Mesendoderm (in vitro differentiated cells): ENCODE measurements around the gene AP4E1.

ENCODE experiments used
- DNase-seq: peaks from one replicate; pipeline ENCODE4 v3.0.0; 2013
- H2AK5ac ChIP-seq: 2 replicates; pipeline ENCODE4 v1.6.1; 2013; ENCODE audit warnings: low read length, inconsistent platforms
- H2BK120ac ChIP-seq: 2 replicates; pipeline ENCODE4 v1.6.1; 2013; ENCODE audit warnings: low read depth, mild to moderate bottlenecking, low read length, moderate library complexity, mixed read lengths
- H2BK15ac ChIP-seq: replicated peaks from 2 replicates; pipeline ENCODE4 v1.6.1; 2013; ENCODE audit warnings: low read depth, mild to moderate bottlenecking, moderate library complexity
- H2BK5ac ChIP-seq: 2 replicates; pipeline ENCODE4 v1.6.1; 2013; ENCODE audit warnings: low read length, inconsistent platforms
- H3K18ac ChIP-seq: 2 replicates; pipeline ENCODE4 v1.6.1; 2013; ENCODE audit warnings: mild to moderate bottlenecking, low read length, mixed read lengths
- H3K23ac ChIP-seq: one replicate; pipeline ENCODE4 v1.6.1; 2013; ENCODE audit warnings: low read length
- H3K27ac ChIP-seq: 2 replicates; pipeline ENCODE4 v1.5.1; 2013; ENCODE audit warnings: low read depth, mild to moderate bottlenecking, inconsistent platforms, low read length, moderate library complexity
- H3K27me3 ChIP-seq: 2 replicates; pipeline ENCODE4 v1.6.1; 2013; ENCODE audit warnings: low read length, control low read depth, mild to moderate bottlenecking, inconsistent platforms; ENCODE audit not compliant: insufficient read depth, poor library complexity
- H3K36me3 ChIP-seq: 2 replicates; pipeline ENCODE4 v1.6.1; 2013; ENCODE audit warnings: low read length, inconsistent platforms; ENCODE audit not compliant: control insufficient read depth, insufficient read depth
- H3K4ac ChIP-seq: one replicate; pipeline ENCODE4 v1.6.1; 2013; ENCODE audit warnings: low read depth, mild to moderate bottlenecking, low read length, moderate library complexity
- H3K4me1 ChIP-seq: 2 replicates; pipeline ENCODE4 v1.6.1; 2013; ENCODE audit warnings: low read depth, low read length, inconsistent platforms; ENCODE audit not compliant: control insufficient read depth
- H3K4me2 ChIP-seq: 2 replicates; pipeline ENCODE4 v1.6.1; 2013; ENCODE audit warnings: low read length
- H3K4me3 ChIP-seq: 2 replicates; pipeline ENCODE4 v1.5.1; 2013; ENCODE audit warnings: mild to moderate bottlenecking, low read length
- H3K56ac ChIP-seq: one replicate; pipeline ENCODE4 v1.6.1; 2013; ENCODE audit warnings: low read length
- H3K79me1 ChIP-seq: 2 replicates; pipeline ENCODE4 v1.6.1; 2013; ENCODE audit warnings: low read length, inconsistent platforms
- H3K79me2 ChIP-seq: 2 replicates; pipeline ENCODE4 v1.6.1; 2013; ENCODE audit warnings: mild to moderate bottlenecking, low read length; ENCODE audit not compliant: control insufficient read depth, insufficient read depth
- H3K9ac ChIP-seq: 2 replicates; pipeline ENCODE4 v1.6.1; 2013; ENCODE audit warnings: low read length, inconsistent platforms
- H4K5ac ChIP-seq: one replicate; pipeline ENCODE4 v1.6.1; 2013; ENCODE audit warnings: low read length
- H4K8ac ChIP-seq: one replicate; pipeline ENCODE4 v1.6.1; 2013; ENCODE audit warnings: low read depth, mild to moderate bottlenecking, control low read depth, low read length, moderate library complexity
- WGBS: extraction: QIAGEN DNeasy Blood & Tissue Kit; methylation state at CpG from one replicate; pipeline ENCODE4 v1.1.7; 2013; ENCODE audit warnings: low lambda C conversion rate, missing lambda C conversion rate; ENCODE audit not compliant: insufficient coverage; ENCODE audit errors: extremely low coverage; 5-methylcytosine and 5-hydroxymethylcytosine counted together

Gene AP4E1

GRCh38 chr15:50879016-50879617 lies 29.4 kb upstream of the AP4E1 start:
- no peak overlapping the region for H3K4me2 ChIP-seq
- no peak for DNase-seq
- no peak overlapping the region for H3K27ac ChIP-seq

GRCh38 chr15:50880206-50880605 lies 28.3 kb upstream of the AP4E1 start:
- no peak overlapping the region for H3K18ac ChIP-seq
- H3K4me3 ChIP-seq, result no peak overlapping the region
- H4K8ac ChIP-seq, result no peak overlapping the region
- H3K79me1 ChIP-seq, result no peaks in the 10 kb centered on the region
- no peak overlapping the region for H2BK120ac ChIP-seq
- H3K4me2 ChIP-seq, result no peak overlapping the region
- no peak overlapping the region for H4K5ac ChIP-seq
- H3K56ac ChIP-seq, result no peak overlapping the region
- no peak for DNase-seq
- no peak overlapping the region for H2BK15ac ChIP-seq
- no peaks in the 10 kb centered on the region for H3K79me2 ChIP-seq
- H3K9ac ChIP-seq, result no peak overlapping the region
- no peaks in the 10 kb centered on the region for H3K27me3 ChIP-seq
- no peaks in the 10 kb centered on the region for H3K36me3 ChIP-seq
- no peak overlapping the region for H3K23ac ChIP-seq
- H3K27ac ChIP-seq, result no peak overlapping the region
- no peaks in the 10 kb centered on the region for H3K4me1 ChIP-seq
- no peak overlapping the region for H2AK5ac ChIP-seq
- H2BK5ac ChIP-seq, result no peak overlapping the region
- no CpG with 5 or more reads among the region's 2 CpGs for WGBS
- no peak overlapping the region for H3K4ac ChIP-seq

More at GRCh38 chr15:50879016-50879617, 29.4 kb upstream of the AP4E1 start:
- Histone ChIP-seq H3K79me1 (no peaks in the 10 kb centered on the region), H3K36me3 (no peaks in the 10 kb centered on the region), H2AK5ac (no peak overlapping the region), H3K23ac (no peak overlapping the region), H2BK120ac (no peak overlapping the region), H3K4ac (no peak overlapping the region), H3K79me2 (no peaks in the 10 kb centered on the region), H2BK15ac (no peak overlapping the region), H4K8ac (no peak overlapping the region), H3K18ac (no peak overlapping the region), H3K27me3 (no peaks in the 10 kb centered on the region), H4K5ac (no peak overlapping the region), H3K4me3 (no peak overlapping the region), H3K4me1 (no peaks in the 10 kb centered on the region), H2BK5ac (no peak overlapping the region), H3K9ac (no peak overlapping the region), H3K56ac (no peak overlapping the region)
- WGBS, result no CpG with 5 or more reads among the region's 4 CpGs

GRCh38 chr15:50880651-50881114 lies 27.8 kb upstream of the AP4E1 start:
- Histone ChIP-seq H3K18ac (no peak overlapping the region), H3K23ac (no peak overlapping the region), H3K4me3 (no peak overlapping the region), H3K56ac (no peak overlapping the region), H3K27ac (no peak overlapping the region), H3K9ac (no peak overlapping the region), H2BK5ac (no peak overlapping the region), H3K36me3 (no peaks in the 10 kb centered on the region), H2BK120ac (no peak overlapping the region), H3K27me3 (no peaks in the 10 kb centered on the region), H3K79me1 (no peaks in the 10 kb centered on the region), H3K4me1 (no peaks in the 10 kb centered on the region), H2BK15ac (no peak overlapping the region), H3K4me2 (no peak overlapping the region), H4K5ac (no peak overlapping the region), H3K79me2 (no peaks in the 10 kb centered on the region), H2AK5ac (no peak overlapping the region), H3K4ac (no peak overlapping the region), H4K8ac (no peak overlapping the region)
- peak; percentile 57 for DNase-seq
- WGBS, result 100% methylated on average over 1 of the region's 2 CpGs

- Histone ChIP-seq H3K4me3 (no peak overlapping the region), H3K18ac (no peak overlapping the region), H3K27ac (no peak overlapping the region), H3K4me1 (no peaks in the 10 kb centered on the region), H2BK5ac (no peak overlapping the region), H3K27me3 (no peaks in the 10 kb centered on the region), H3K4ac (no peak overlapping the region), H2BK15ac (no peak overlapping the region), H4K5ac (no peak overlapping the region), H3K4me2 (no peak overlapping the region), H4K8ac (no peak overlapping the region), H3K9ac (no peak overlapping the region), H3K36me3 (no peaks in the 10 kb centered on the region), H3K79me1 (no peaks in the 10 kb centered on the region), H2AK5ac (no peak overlapping the region), H3K56ac (no peak overlapping the region), H2BK120ac (no peak overlapping the region), H3K23ac (no peak overlapping the region), H3K79me2 (no peaks in the 10 kb centered on the region)
- DNase-seq, result peak; percentile 58
- WGBS, result no CpG with 5 or more reads among the region's 6 CpGs
Measured at GRCh38 chr15:50881121-50882048, 27.1 kb upstream of the AP4E1 start.

GRCh38 chr15:50883903-50884302 lies 24.6 kb upstream of the AP4E1 start:
- Histone ChIP-seq H3K18ac (no peak overlapping the region), H2AK5ac (no peak overlapping the region), H3K27ac (no peak overlapping the region), H3K4me1 (no peaks in the 10 kb centered on the region), H3K36me3 (no peaks in the 10 kb centered on the region), H3K4me3 (no peak overlapping the region), H3K56ac (no peak overlapping the region), H2BK120ac (no peak overlapping the region), H3K27me3 (no peaks in the 10 kb centered on the region), H3K9ac (no peak overlapping the region), H2BK15ac (no peak overlapping the region), H2BK5ac (no peak overlapping the region), H3K4ac (no peak overlapping the region), H4K8ac (no peak overlapping the region), H3K4me2 (no peak overlapping the region), H3K79me2 (no peaks in the 10 kb centered on the region), H3K79me1 (no peaks in the 10 kb centered on the region), H3K23ac (no peak overlapping the region), H4K5ac (no peak overlapping the region)
- no peak for DNase-seq
- WGBS, result no CpG with 5 or more reads among the region's 2 CpGs
